ENCODE measurements around the gene SLC12A2.
A peak's percentile ranks its signal among the peaks of the same experiment; 100 is the strongest.

SLC12A2 gene

DNA sequence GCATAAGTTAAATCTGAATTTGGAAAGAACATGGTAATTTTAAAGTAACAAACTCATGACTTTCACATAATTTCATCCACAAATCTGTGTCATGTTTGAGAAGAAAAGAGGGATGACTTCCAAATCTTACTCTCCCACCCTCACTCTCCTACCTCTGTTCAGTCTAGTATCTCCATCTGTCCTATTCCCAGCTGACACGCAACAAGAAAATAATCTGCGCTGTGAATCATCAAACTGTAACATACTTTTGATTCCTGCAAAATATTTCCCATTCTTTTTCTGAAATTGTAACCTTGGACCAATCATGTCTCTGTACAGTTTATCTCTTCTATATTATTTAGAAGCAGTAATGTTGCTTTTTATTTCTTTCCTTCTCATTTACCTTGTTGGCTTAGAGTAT, 91.4 kb downstream of the SLC12A2 start:
- no peak for DNase-seq

DNA sequence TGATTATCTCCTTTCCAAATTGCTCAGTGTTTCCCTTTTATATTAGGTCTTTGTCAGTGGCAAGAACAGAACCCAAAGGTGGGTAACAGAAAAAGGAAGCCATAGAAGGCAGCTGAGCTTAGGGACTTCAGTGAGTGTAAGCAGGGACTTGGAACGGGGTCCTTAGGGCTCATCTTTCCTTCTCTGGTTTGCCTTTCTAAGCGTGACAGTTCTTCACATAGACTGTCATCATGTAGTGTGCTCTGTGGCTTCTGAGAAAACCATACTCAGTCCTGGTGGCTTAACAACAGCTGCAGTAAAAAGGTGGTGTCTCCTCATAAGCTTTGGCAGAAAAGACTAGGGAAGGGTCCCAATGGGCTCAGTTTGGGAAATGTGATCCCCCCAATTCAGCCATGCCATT, 108.8 kb downstream of the SLC12A2 start:
- DNase-seq: no peak

DNA sequence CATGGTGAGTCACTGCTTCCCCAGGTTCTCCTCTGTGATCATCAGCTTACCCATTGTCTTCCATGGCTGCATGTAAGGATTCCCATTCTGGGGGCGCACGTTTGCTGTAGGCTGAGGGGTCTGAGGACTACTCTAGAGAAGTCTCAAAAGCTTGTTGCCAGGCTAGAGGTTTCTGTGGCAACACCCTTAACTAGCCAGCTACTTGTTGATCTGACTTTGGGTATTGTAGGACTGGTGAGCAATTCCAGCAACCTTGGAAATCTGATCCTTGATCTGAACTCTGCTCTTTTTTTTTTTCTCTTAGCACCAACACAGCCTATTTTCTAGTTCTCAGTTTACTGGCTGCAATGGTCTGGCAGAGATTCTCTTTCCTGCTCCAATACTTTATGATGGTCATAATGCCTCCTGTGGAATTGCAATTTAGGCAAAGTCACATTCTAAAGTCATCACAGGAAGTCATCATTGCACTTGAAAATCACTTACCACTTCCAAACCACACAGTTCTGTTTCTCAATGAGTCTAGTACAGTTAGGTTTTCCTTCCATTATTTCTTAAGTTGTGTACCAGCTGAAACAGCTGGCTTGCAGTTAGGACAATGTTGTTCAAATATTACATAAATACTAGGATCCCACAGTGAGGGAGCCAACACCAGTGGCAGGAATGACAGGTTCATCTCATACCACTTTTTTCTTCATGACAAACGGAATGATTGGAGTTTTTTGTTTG, 110.3 kb downstream of the SLC12A2 start:
- DNase-seq: no peak

DNA sequence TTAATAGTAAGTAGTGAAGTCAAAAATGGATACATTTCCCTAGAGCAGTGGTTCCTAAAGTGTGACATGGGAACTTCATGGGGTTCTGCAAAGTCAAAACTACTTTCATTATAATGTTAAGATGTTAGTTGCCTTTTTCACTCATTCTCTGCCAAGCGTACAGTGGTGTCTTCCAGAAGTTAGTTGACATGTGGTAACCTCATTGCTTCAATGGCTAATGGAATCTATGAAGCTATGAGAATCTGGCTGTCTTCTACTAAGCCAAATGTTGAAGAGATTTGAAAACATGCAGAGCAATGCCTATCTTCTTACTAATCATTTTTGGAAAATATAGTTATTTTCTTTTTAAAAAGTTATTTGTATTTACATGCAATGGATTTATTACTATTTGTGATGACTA, 111.8 kb downstream of the SLC12A2 start:
- DNase-seq: no peak

DNA sequence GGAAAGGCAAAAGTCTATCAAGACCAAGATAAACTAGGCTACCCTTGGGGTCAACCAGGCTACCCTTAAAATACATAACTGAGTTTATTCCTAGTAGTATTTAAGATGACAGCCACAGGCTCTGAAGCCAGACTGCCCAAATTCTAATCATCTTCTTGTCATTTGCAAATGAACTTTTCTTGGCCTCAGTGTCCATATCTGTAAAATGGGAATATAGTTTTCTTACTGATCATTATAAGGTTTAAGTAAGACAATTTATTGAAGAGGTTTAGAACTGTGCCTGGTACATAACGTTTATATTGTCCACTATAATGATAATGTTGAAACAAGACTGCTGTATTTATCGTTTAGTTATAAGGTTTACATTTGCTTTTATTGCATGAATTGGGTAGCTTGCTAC, 112.5 kb downstream of the SLC12A2 start:
- no peak for DNase-seq

DNA sequence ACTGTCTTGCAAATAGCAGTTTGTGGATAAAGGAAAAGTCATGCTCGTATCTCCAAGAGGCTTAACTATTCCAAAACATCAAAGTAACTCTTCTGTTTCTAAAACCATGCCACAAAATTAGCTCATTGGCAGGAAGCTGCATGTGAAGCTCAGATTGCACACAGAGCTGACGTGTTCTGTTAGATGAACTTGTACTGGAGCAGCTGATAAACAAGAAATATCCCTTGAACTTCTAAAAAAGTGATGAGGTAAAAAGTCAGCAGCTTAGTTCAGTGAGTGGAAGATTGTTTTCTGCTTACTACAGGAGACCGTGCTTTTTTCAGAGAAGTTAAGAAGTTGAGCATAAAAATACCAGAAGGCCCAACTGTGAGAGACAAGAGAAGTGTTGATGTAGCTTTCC, 113.2 kb downstream of the SLC12A2 start:
- no peak for DNase-seq

DNA sequence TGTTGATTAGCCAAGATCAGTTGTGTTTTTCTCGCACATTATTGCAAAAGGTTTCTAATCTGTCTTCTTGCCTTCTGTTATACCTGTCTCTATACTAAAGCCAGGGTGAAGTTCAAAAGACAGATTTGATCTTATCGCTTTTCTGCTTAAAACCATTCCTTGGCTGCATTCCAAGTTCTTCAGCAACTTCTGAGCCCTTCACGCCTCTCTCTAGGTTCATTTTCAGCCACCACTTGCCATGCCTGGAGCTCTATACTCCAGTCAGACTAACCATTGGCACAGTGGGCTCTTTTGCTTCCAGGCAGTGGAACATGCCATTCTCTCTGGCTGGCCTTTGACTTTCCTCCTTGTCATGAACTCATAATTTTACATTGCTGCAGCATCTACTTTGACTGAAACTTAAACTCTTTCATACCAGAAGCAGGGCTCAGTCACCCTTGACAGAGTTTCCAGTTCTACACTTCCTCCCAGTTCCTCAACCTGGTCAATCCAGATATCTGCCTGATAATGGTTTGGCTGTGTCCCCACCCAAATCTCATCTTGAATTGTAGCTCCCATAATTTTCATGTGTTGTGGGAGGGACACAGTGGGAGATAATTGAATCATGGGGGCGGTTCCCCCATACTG, 114.4 kb downstream of the SLC12A2 start:
- DNase-seq: no peak

DNA sequence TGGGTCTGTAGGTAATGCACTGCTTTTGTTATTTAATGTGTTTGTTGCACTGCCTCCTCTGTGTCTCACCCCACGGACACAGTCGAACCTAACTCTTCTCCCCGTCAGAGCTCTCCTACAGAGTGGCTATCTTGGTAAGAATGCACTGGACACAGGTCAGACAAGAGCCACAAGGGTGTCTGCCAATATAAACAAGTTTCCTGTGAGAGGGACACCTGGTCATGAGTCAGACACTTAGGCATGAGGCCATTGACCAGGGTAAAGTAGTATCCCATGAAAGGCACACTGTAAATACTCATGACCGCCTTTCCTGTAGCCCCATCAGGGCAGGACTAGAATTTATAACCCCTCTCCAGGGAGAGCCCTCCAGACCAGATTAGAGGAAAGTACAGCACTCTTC, 115.5 kb downstream of the SLC12A2 start:
- DNase-seq: no peak

DNA sequence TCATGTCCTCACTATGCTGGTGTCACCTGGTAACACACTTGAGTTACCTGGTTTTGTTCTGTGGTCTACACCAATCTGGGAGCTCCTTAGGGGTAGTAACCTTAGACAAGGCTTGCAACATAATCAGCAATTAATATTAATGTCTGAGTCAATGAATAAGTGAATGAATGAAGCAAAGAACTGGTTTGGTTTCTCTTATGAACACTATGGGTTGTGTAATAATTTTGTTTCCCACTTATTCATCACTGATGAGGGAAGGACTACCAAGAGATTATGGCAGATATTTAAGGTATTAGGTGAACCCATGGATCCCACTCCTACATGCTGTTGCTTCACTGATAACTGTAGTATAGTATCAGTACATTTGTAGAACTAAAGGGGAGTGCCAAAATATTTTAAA, 116.0 kb downstream of the SLC12A2 start:
- DNase-seq: no peak

DNA sequence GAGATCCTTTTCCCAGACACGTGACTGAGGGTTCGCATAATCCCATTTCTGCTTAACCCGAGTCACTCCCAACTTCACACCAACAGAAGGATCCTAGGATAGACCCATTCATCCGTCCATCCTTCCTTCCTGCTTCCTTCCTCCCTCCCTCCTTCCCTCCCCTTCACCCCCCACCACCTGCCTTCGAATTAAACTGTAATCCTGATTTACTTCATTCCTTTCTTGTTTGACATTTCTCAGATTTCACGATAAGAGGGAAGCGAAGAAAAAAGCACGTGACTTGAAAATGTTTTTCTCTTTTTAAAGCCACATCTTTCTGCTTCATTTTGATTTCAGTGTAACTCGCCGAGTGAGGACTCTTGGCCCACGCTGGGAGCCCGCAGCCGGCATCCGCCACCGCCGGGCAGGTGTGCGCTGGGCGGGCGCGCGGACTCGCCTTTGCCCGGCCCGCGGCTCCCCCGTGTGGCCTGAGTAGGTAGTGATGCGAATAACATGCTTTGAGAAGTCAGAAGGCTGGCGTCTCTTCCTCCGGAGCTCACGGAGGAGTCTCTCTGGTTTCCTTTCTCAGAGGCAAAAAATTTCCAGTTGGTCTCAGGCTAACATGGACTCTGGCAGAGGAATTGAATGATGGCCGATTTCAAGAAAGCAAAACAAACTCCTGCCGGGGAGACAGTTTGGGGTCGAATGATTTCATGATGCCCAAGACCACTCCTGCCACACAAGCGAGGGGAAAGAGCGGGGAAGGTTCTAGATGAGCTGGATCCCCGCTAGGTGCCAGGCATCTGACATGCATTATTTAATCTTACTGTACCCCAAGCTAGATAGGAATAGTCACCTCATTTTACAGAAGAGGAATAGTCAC, 117.7 kb downstream of the SLC12A2 start:
- DNase-seq: peak; percentile 90

DNA sequence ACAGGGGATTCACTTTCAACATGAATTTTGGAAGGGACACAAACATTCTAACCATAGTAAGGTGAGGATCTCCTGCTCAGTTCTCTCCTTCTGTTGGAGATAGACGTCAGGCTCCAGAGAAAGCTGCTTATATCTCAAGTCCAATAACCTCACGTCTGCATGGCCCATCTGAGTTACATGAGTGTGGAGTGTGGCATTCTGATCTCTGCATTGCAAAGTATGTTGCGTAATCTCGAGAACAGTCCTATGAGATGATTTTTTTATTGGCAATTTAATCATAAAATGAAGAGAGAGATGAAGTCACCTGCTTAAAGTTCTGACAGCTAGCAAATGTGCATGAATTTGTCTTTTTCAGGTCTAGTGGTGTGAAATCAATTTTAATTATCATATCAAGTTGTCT, 118.8 kb downstream of the SLC12A2 start:
- DNase-seq: no peak

DNA sequence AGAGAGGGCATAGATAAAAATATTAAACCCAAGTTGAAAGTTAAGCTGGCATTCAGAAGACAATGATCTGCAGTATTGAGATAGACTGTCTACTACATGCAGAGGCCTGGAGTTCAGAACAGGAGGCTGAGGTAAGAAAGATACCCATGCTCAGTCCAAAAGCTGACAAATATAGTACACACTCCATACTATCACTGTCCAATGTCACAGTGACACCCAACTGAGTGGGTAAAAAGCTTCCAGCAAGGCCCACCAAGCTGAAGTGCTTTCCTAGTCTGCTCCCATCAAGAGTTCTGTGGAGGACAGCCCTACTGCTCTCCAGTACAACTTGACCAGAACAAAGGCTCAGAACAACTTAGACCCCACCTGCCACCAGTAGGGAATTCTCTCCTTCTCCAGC, 124.9 kb downstream of the SLC12A2 start:
- no peak for DNase-seq

DNA sequence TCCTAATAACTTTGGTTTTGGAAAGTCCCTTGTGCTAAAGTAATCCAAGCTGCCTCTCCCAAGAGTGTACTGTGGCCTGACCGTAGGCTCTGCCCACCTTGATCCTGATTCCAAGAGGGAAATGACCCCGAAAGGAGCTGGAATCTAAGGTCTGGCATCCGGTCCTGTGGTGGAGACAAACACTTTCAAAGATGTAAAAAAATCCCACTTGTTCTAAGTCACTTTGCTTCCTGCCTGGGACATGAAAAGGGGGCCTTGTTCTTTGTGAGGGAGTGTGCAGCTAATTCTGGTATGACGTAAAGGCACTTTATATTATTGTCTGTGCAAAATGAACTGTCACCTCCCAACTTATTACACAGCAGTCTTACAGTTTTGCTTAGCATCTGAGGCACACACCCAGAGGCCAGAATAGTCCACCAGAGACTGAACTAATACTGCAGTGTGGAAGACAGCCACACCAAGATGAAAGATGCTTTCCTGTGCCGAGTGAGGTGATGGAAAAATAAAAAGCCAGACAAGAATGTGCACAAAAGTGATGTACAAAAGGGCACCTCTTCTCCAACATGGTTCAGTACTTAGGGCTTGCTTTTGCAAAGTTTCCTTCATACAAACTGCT, 128.7 kb downstream of the SLC12A2 start:
- no peak for DNase-seq

DNA sequence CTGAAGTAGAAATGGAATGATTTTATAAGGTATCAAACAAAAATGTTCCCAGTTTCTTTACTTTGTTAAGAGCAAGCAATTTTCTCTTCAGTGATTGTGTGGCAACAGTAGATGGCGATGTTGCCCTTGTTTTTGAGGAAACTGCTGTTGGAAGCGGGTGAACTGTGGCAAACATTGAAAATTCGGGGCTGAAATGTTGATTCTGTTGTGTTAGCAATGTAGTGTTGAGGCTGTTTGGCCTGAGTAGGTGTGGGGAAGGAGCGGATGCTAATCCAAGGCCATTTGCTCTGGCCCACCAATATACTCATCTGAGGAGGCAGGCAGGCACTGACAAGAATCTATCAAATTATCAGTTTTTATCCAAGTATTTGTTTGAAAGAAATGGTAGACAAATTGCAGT, 129.8 kb downstream of the SLC12A2 start:
- peak; percentile 87 for DNase-seq

DNA sequence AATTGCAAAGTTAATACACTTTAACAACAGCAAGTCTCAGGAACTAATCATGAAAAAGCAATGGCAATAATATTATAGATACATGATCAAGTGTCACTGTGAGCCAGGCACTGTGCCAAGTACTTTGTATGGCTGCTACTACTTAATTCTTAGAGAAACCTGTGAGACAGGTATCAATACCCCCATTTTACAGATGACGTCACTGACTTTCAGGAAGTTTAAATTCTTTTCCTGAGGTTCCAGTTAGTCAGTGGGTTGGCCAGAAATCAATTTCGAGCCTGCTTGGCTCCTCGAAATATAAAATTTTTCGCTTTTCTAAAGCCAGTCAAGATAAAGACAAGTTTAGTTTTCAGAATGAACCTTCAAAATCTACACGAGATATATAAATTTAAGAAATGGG, 130.3 kb downstream of the SLC12A2 start:
- DNase-seq: no peak

DNA sequence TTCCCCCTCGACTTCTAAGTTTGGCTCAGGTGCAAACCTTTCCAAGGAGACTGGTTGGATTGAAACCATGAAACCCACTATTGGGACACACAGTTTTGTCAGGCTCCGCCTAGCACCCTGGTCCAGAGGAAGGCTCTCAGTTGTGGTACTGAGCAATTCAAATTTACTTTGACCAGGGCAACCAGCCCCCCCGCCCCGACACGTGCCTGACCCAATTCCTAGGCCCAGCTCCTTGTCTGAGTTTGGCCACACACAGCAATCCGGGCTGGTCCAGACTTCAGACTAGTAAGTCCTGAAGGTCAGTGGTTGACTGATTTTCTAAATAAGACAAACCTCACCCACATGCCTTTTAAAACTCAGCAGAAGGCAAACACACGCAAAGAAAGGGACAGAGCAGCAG, 132.7 kb downstream of the SLC12A2 start:
- DNase-seq: no peak

DNA sequence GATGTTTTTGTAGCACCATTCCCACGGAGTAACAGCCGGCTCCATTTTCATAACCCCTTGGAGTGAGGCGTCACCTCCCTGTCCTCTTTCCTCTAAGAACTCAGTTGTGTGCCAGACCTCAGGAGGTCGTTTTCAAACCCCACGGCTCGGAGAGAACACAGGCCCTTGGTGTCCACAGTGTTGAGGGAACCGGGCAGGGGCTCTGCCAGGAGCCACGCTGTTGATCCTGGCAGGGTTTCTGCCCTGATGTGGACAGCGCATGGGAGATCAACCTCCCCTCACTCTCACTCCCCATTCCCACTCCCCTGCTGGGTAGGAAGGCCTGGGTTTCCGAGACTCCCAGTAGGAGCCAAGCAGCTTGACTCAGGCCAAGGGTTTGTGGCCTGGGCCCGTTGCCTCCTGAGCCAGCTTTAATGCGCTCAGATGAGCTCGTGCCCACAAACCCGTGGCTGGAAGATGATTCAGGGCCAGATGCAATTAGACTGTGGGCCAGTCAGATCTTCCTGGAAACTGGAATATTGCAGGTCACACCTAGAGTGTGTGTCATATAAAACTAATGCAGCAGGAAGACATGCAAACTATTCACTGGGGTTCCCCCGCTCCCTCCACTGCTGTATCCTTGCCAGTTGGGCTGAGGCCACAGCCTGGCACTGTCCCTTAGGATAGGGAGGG, 133.4 kb downstream of the SLC12A2 start:
- DNase-seq: no peak

DNA sequence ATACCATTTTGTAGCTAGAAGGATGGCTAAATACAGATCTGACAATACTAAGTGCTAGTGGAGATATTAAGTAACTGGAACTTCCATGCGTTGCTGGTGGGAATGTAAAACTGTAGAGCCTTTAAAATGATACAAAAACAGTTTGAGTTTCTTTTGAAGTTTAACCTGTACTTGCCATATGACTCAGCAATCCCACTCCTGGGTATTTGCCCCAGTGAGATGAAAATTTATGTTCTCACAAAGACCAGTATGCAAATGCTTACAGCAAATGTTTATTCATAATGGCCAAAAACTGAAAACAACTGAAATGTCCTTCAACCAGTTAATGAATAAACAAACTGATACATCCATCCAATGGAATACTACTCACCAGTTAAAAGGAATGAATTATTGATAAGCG, 137.3 kb downstream of the SLC12A2 start:
- no peak for DNase-seq

DNA sequence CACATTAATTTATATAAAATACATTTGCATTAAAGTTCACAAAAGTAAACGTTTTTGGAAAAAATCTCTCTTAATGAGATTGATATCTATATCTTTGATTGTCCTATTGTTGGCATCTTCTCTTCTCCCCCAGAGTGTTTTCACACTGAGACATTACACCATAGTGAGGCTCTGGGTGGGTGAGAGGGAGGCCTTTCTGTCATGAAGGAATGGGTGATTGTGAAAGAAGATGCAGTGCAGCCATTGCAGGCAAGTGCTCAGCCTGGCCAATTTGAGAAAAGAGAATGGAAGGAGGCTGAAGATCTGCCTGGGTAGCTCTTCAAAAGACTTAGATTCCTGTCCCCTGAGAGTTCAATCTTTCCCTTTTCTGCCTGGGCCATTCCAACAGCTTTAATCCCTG, 140.8 kb downstream of the SLC12A2 start:
- no peak for DNase-seq

DNA sequence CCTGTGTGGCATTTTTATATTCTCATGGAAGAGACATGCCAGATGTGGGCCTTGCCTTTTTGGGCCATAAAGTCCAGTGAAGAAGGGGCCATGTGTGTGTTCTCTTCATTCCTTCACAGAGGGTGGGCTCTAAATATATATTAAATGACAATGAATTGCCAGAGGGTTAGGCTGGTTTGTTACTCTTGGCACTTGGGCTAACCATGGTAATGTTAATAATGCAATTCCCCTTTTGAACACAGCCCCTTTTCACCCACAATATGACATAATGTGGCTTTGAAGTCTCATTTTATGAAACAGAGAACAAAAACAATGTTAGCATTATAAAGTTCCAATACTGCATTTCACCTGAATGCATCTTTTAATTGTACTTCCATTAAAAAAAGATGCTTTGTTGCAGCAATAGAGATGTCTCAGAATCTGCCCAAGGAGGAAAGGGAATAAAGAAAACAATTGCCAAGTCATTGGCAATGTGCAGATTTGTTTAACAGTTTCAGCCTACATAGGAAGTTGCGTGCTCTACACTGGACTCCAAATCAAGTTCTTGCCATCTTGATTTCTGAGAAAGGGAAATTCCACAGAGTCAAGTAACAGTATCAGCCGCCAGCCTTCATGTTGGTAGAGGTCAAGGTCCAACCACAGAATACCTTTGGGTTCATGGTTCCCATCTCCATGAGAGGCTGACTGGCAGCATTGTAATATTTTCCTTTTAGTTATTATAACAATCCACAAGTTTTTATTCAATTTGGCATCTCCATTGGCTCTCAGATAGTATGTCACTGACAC, 141.9 kb downstream of the SLC12A2 start:
- DNase-seq: no peak

DNA sequence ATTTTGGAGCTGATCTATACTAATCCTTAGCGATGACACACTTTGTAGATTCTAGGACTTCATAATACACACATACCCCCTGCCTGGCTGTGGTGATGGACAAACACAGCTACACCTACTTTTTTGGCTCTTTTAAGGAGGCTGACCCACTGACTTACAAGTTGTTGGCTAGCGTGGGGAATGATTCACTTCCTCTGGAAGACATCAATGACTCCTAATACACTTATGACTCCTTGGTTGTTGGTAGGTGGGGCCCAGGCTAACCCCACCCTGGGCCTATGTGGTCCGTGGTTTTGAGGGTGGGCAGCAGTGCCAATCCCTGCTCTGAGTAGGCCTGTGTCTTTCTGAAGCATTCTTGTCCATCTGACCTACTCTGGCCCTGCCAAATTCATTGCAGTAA, 144.4 kb downstream of the SLC12A2 start:
- peak; percentile 17 for DNase-seq

DNA sequence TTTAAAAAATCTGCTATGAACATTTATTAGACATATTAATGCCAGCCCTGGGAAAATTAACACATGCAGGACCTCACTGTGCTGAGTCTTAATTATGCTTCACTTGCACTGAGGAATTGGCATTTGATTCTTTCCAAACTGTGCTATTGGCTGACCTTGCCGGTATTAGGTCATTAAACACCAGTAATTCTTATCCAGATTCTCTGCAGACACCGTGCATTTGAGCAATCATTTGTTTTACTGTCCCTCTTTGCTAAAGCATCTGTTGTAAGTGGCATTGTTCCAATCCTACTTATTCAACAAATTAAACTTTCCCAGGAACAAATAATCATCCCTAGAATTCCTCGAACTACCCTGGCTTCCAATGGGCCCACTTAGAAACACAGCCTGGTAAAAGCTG, 145.0 kb downstream of the SLC12A2 start:
- peak; percentile 70 for DNase-seq

Measured in eye (tissue), 1 donor.